K562 (cell line): Measurements from ENCODE around the gene PDHX. TPM values are rescaled to one million over a fixed set of nuclear protein-coding genes. Genes with fewer than 3 reads are reported as not detected.
"Not testable (repeated sequence)": the region's sequence is repeated elsewhere in the genome, so short reads cannot be mapped to it uniquely, and the experiment has no call there.

Source experiments
- ATAC-seq: fragments of 200-7000 bp; cut with Tn5 transposase; 3 replicates; pipeline ENCODE4 v1.9.1; 2020; ENCODE audit warnings: moderate library complexity
- BruUV-seq: library from RNA; stranded (reverse); fragments of 400-500 nt; replicated peaks from 2 replicates; lab custom pipeline; 2021; lab: Mats Ljungman, UMichigan
- CTCF ChIA-PET: fragments of 300-600 bp; formaldehyde crosslinking; extraction: SDS; loops from one replicate; lab custom pipeline; 2021; ENCODE audit warnings: low intra/inter-chr PET ratio; lab: Yijun Ruan, JAX
- POLR2A ChIA-PET: fragments of 300-600, 350-650 bp; sonication (Branson Sonifier 250); formaldehyde crosslinking; extraction: SDS; loops from one replicate; lab custom pipeline; 2021; ENCODE audit warnings: antibody characterized with exemption, inconsistent platforms; lab: Yijun Ruan, JAX
- DNase-seq, 4 experiments: peaks; one replicate each; pipeline versions ENCODE4 v3.0.0 to v3.0.0-alpha.2; 2011 to 2018; ENCODE audit warnings: low spot score in 3 of 4, mixed read lengths in 3 of 4; ENCODE audit errors: extremely low read depth in 1 of 4
- FAIRE-seq: peaks from 2 replicates; lab custom pipeline; 2011; peaks lifted over from hg19 to GRCh38; lab: Jason Lieb, UNC
- H2AFZ ChIP-seq: 2 replicates; pipeline ENCODE4 v1.6.0; 2011; ENCODE audit warnings: low read depth, low read length, control low read depth, inconsistent platforms
- H3K27ac ChIP-seq: fragments of 200-600 bp; 3 replicates; pipeline ENCODE4 v1.8.0; 2011; ENCODE audit warnings: low read depth, mild to moderate bottlenecking, control low read depth, inconsistent platforms, low read length, moderate library complexity, mixed read lengths; ENCODE audit errors: extremely low read depth
- H3K27me3 ChIP-seq, 2 experiments: fragments of 300-600 bp in 1 of 2; 2 replicates in 1 of 2; 3 replicates in 1 of 2; pipeline versions ENCODE4 v1.6.0 to v1.8.0; 2011; ENCODE audit warnings: inconsistent platforms in 2 of 2, low read length in 2 of 2, mild to moderate bottlenecking in 1 of 2, mixed read lengths in 1 of 2, moderate library complexity in 1 of 2; ENCODE audit not compliant: control insufficient read depth in 2 of 2, insufficient read depth in 2 of 2
- H3K36me3 ChIP-seq: fragments of 300-600 bp; 3 replicates; pipeline ENCODE4 v1.8.0; 2011; ENCODE audit warnings: mild to moderate bottlenecking, low read length, inconsistent platforms; ENCODE audit not compliant: control insufficient read depth, insufficient read depth
- H3K4me1 ChIP-seq, 2 experiments: fragments of 200-600 bp in 1 of 2; replicated peaks in 1 of 2; 2 replicates in 1 of 2; 3 replicates in 1 of 2; pipeline versions ENCODE4 v1.5.1 to v1.8.0; 2011; ENCODE audit warnings: inconsistent platforms in 2 of 2, low read length in 2 of 2, mild to moderate bottlenecking in 1 of 2, mixed read lengths in 1 of 2, moderate library complexity in 1 of 2; ENCODE audit not compliant: control insufficient read depth in 2 of 2, insufficient read depth in 2 of 2
- H3K4me2 ChIP-seq: 2 replicates; pipeline ENCODE4 v1.6.1; 2011; ENCODE audit warnings: low read length, control low read depth, inconsistent platforms, mixed read lengths; ENCODE audit not compliant: insufficient read depth
- H3K4me3 ChIP-seq: fragments of 200-600 bp; sonication (generic), shearing (Covaris generic); 2 replicates; pipeline ENCODE4 v1.5.1; 2016; ENCODE audit warnings: control low read depth, inconsistent platforms
- H3K79me2 ChIP-seq: fragments of 200-600 bp; 3 replicates; pipeline ENCODE4 v1.8.0; 2011; ENCODE audit warnings: low read length, inconsistent platforms; ENCODE audit not compliant: control insufficient read depth, insufficient read depth
- H3K9ac ChIP-seq, 2 experiments: 2 replicates each; pipeline versions ENCODE4 v1.6.0 to v1.6.1; 2011; ENCODE audit warnings: low read depth in 2 of 2, low read length in 2 of 2, control low read depth in 1 of 2, inconsistent platforms in 1 of 2, mild to moderate bottlenecking in 1 of 2, mixed read lengths in 1 of 2; ENCODE audit not compliant: insufficient read depth in 1 of 2
- H3K9me1 ChIP-seq: one replicate; pipeline ENCODE4 v1.6.0; 2011; ENCODE audit warnings: inconsistent platforms, mild to moderate bottlenecking, low read length, moderate library complexity; ENCODE audit not compliant: control insufficient read depth, insufficient read depth
- H3K9me3 ChIP-seq: replicated peaks from 2 replicates; pipeline ENCODE4 v1.5.1; 2011; ENCODE audit warnings: low read depth, low read length, inconsistent platforms; ENCODE audit not compliant: control insufficient read depth, insufficient read depth
- H4K20me1 ChIP-seq: replicated peaks from 2 replicates; pipeline ENCODE4 v1.6.1; 2011; ENCODE audit warnings: low read length, inconsistent platforms, mixed read lengths; ENCODE audit not compliant: control insufficient read depth, insufficient read depth
- HDAC2 ChIP-seq: fragments of 450-650 bp; IDR thresholded peaks from 2 replicates; pipeline ENCODE4 v1.6.1; 2016; ENCODE audit warnings: mild to moderate bottlenecking
- HDAC8 ChIP-seq: fragments of 450-650 bp; IDR thresholded peaks from 2 replicates; pipeline ENCODE4 v1.6.1; 2016; ENCODE audit warnings: mild to moderate bottlenecking, missing genetic modification characterization, moderate library complexity, missing compliant biosample characterization
- HDGF ChIP-seq: fragments of 450-650 bp; IDR thresholded peaks from 2 replicates; pipeline ENCODE4 v1.6.1; 2016
- HLTF ChIP-seq: fragments of 450-650 bp; IDR thresholded peaks from 2 replicates; pipeline ENCODE4 v1.6.1; 2016
- KDM1A ChIP-seq, 2 experiments: fragments of 450-650 bp; IDR thresholded peaks; 2 replicates each; pipeline ENCODE4 v1.6.1; 2016; ENCODE audit warnings: mild to moderate bottlenecking in 2 of 2
- MCM2 ChIP-seq: fragments of 450-650 bp; IDR thresholded peaks from 2 replicates; pipeline ENCODE4 v1.6.1; 2017; ENCODE audit warnings: low read depth, mild to moderate bottlenecking
- RBM25 ChIP-seq: fragments of 200-400 bp; formaldehyde crosslinking; IDR thresholded peaks from 2 replicates; pipeline ENCODE4 v1.6.1; 2018; ENCODE audit warnings: low read length, low read depth, moderate library complexity; ENCODE audit not compliant: severe bottlenecking
- SMAD1 ChIP-seq: fragments of 150-350 bp; IDR thresholded peaks from 2 replicates; pipeline ENCODE4 v1.6.1; 2014; ENCODE audit warnings: low read length, low read depth; ENCODE audit not compliant: partially characterized antibody
- STAT5A ChIP-seq: IDR thresholded peaks from 2 replicates; pipeline ENCODE4 v1.6.1; 2012; ENCODE audit warnings: low read length, inconsistent platforms, borderline replicate concordance
- ZNF146 ChIP-seq: IDR thresholded peaks from one replicate; pipeline ENCODE4 v1.6.1; 2018; ENCODE audit warnings: missing compliant biosample characterization; ENCODE audit not compliant: unreplicated experiment
- ZNF24 ChIP-seq: fragments of 450-650 bp; IDR thresholded peaks from 2 replicates; pipeline ENCODE4 v1.6.1; 2016
- WGBS: fragments of 100-300 bp; shearing (Covaris generic); methylation state at CpG from one replicate; pipeline ENCODE4 v1.1.6; 2016; ENCODE audit warnings: low coverage, mixed read lengths; ENCODE audit not compliant: insufficient coverage; ENCODE audit errors: missing lambda C conversion rate; 5-methylcytosine and 5-hydroxymethylcytosine counted together
- in situ Hi-C: fragments of 300-500 bp; cut with MboI; formaldehyde crosslinking; loops from 4 replicates; pipeline ENCODE4 v1.15.0; 2018; ENCODE audit warnings: inconsistent platforms, mixed read lengths
- intact Hi-C: fragments of 100-400 bp; cut with micrococcal nuclease; formaldehyde crosslinking; loops from 2 replicates; pipeline ENCODE4 v1.14.2; 2022
- polyA plus RNA-seq, 8 experiments: library from polyadenylated mRNA; depleted of rRNA in 4 of 8; stranded (reverse) in 5 of 8; unstranded in 3 of 8; fragments of >200 nt; fragmentation: Nextera tagmentation in 2 of 8; fragmentation: Illumina TruSeq in 1 of 8; extraction: Ambion mirVana in 2 of 8; extraction: Trizol in 1 of 8; gene quantifications; 2 replicates each; pipeline versions ENCODE4 v1.2.1 to v1.2.3, GENCODE V29; 2011 to 2014; ENCODE audit warnings: inconsistent platforms in 1 of 8, missing spikeins in 1 of 8
- total RNA-seq, 7 experiments: library from RNA; depleted of rRNA in 6 of 7; stranded (reverse); fragments of >200 nt in 6 of 7; fragmentation: Illumina TruSeq in 2 of 7; extraction: Trizol in 2 of 7; gene quantifications; 2 replicates each; pipeline versions ENCODE4 v1.2.1 to v1.2.3, GENCODE V29; 2011 to 2021; ENCODE audit warnings: low replicate concordance in 1 of 7
- TF ChIP-seq, protein P1 (sequence below): fragments of 150-350 bp; IDR thresholded peaks from 2 replicates; pipeline ENCODE4 v1.6.1; 2014; ENCODE audit warnings: low read depth, mild to moderate bottlenecking, low read length, borderline replicate concordance

Gene PDHX
- total and polyA plus RNA-seq, 9 of the 15 experiments (the other 6 are each of a cell fraction or from before 2014, with no cell fraction given), result 20.8 to 43.5 (median 31.2) TPM

DNA sequence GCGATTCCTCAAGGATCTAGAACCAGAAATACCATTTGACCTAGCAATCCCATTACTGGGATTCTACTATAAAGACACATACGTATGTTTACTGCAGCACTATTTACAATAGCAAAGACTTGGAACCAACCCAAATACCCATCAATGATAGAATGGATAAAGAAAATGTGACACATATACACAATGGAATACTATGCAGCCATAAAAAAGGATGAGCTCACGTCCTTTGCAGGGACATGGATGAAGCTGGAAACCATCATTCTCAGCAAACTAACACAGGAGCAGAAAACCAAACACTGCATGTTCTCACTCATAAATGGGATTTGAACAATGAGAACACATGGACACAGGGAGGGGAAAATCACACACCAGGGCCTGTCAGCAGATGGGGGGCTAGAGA, 20.2 kb upstream of the PDHX start:
- intact Hi-C loops, result loop anchor here (5.0 to 10.0 kb wide), 2 partner anchors 539 to 721 kb away; partner anchors contain the start of gene ABTB2
- ATAC-seq, H3K9me3 ChIP-seq, POLR2A ChIA-PET, CTCF ChIA-PET, H3K9ac ChIP-seq, H2AFZ ChIP-seq, FAIRE-seq, H3K27ac ChIP-seq, H3K27me3 ChIP-seq, H4K20me1 ChIP-seq, BruUV-seq, H3K9me1 ChIP-seq, H3K4me1 ChIP-seq, DNase-seq, H3K4me2 ChIP-seq, H3K4me3 ChIP-seq: not testable (repeated sequence)
- Histone ChIP-seq H3K36me3 (peaks cover 23% of the 10 kb centered on the region), H3K79me2 (peaks cover 39% of the 10 kb centered on the region)
- WGBS, result 84% methylated on average over 2 of the region's 3 CpGs
- TF ChIP-seq KDM1A (IDR thresholded peaks at IDR 0.05) (peak; percentile 11 to 49; a peak in 1 of 4 replicates), ZNF146 (peak; percentile 95), RBM25 (peak; percentile 53)
- TF ChIP-seq, all 486 proteins: peak for 3; not testable (repeated sequence) for 483
- in situ Hi-C loops, result loop anchor here (10.0 kb wide), 1 partner anchor 531 kb away; no protein-coding TSS in a partner anchor

DNA sequence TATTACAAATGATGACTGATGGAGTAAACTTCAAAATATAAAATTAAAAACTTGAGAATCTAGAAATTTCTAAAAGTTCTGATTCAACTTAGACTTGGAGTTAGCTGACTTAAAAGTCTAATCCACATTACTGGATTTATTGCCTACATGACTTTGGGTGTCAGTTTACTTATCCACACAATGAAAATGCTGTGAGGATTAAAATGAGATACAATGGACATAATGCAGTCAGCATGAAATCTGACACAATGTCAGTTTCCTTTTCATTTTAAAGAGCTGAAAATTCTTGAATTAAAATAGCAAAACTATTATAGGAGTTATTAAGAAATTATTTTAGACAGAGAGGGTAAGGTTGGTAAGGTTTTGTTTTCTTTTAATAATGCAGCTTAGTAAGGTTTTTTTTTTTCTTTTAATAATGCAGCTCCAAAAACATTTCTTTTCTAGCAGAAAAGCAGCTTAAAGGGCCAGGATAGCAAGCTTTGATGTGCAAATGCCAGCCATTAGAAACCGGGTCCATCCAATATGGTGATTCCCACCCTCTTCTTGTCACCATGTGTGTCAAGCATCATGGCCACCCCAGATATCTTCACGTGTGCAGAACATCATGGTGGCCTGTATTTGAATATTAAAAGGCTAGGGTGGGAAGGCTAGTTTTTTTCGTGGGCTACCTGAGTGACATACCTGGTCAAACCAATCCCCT, 19.1 kb upstream of the PDHX start:
- intact Hi-C loops, result loop anchor here (5.0 to 10.0 kb wide), 2 partner anchors 540 to 723 kb away; partner anchors contain the start of gene ABTB2
- BruUV-seq, result no TSS peak
- TF ChIP-seq, protein P1, sequence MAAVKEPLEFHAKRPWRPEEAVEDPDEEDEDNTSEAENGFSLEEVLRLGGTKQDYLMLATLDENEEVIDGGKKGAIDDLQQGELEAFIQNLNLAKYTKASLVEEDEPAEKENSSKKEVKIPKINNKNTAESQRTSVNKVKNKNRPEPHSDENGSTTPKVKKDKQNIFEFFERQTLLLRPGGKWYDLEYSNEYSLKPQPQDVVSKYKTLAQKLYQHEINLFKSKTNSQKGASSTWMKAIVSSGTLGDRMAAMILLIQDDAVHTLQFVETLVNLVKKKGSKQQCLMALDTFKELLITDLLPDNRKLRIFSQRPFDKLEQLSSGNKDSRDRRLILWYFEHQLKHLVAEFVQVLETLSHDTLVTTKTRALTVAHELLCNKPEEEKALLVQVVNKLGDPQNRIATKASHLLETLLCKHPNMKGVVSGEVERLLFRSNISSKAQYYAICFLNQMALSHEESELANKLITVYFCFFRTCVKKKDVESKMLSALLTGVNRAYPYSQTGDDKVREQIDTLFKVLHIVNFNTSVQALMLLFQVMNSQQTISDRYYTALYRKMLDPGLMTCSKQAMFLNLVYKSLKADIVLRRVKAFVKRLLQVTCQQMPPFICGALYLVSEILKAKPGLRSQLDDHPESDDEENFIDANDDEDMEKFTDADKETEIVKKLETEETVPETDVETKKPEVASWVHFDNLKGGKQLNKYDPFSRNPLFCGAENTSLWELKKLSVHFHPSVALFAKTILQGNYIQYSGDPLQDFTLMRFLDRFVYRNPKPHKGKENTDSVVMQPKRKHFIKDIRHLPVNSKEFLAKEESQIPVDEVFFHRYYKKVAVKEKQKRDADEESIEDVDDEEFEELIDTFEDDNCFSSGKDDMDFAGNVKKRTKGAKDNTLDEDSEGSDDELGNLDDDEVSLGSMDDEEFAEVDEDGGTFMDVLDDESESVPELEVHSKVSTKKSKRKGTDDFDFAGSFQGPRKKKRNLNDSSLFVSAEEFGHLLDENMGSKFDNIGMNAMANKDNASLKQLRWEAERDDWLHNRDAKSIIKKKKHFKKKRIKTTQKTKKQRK, result no peak
- TF ChIP-seq STAT5A (no peak), SMAD1 (no peak), MCM2 (no peak), HDAC8 (tag) (no peak), ZNF24 (no peak), HLTF (no peak), HDAC2 (no peak), HDGF (no peak)

More for the DNA sequence above, 19.1 kb upstream of the PDHX start:
- ATAC-seq, result no peak
- WGBS, result 67% methylated on average over 3 of the region's 3 CpGs
- in situ Hi-C loops, result loop anchor here (10.0 kb wide), 1 partner anchor 533 kb away; no protein-coding TSS in a partner anchor
- no peaks in the 10 kb centered on the region for H3K27me3 ChIP-seq
- peaks cover 21% of the 10 kb centered on the region; the same call in 2 of the 3 replicates for H3K36me3 ChIP-seq
- no peak for FAIRE-seq
- no peak overlapping the region for H3K9ac ChIP-seq
- no peak overlapping the region for H3K4me3 ChIP-seq
- H2AFZ ChIP-seq, result no peak overlapping the region
- no peaks in the 10 kb centered on the region for H3K9me3 ChIP-seq
- H3K79me2 ChIP-seq, result peaks cover 39% of the 10 kb centered on the region
- H4K20me1 ChIP-seq, result peaks cover 4% of the 10 kb centered on the region; the same call in 1 of the 2 replicates
- ChIA-PET CTCF (interaction anchor here (2.7 kb wide), 1 partner anchor 311 kb away, joined by 16 read pairs; no protein-coding TSS in a partner anchor), POLR2A (interaction anchor here (0.6 kb wide), 1 partner anchor 11 kb away, joined by 3 read pairs; no protein-coding TSS in a partner anchor)
- DNase-seq, result no peak
- H3K27ac ChIP-seq, result no peak overlapping the region
- no peaks in the 10 kb centered on the region for H3K4me1 ChIP-seq
- no peak overlapping the region for H3K4me2 ChIP-seq
- no peaks in the 10 kb centered on the region for H3K9me1 ChIP-seq
